GM12878 (cell line): Measurements from ENCODE around the gene ATP5F1D. TPM values are rescaled to one million over a fixed set of nuclear protein-coding genes. Genes with fewer than 3 reads are reported as not detected.

Experiments
- ATAC-seq: fragments of 200-7000 bp; cut with Tn5 transposase; 3 replicates; pipeline ENCODE4 v1.9.1; 2020; ENCODE audit warnings: mild to moderate bottlenecking, moderate library complexity
- BruUV-seq: library from RNA; stranded (reverse); fragments of 400-500 nt; replicated peaks from 2 replicates; lab custom pipeline; 2021; lab: Mats Ljungman, UMichigan
- CTCF ChIA-PET: fragments of 300-600 bp; sonication (Branson Sonifier 250); formaldehyde crosslinking; extraction: SDS; loops from one replicate; lab custom pipeline; 2021; ENCODE audit warnings: inconsistent platforms; lab: Yijun Ruan, JAX
- POLR2A ChIA-PET: fragments of 350-600 bp; formaldehyde crosslinking; extraction: SDS; loops from one replicate; lab custom pipeline; 2021; ENCODE audit warnings: inconsistent platforms; lab: Charles Lee
- RAD21 ChIA-PET: fragments of 300-600 bp; sonication (Branson Sonifier 250); formaldehyde crosslinking; loops from one replicate; lab custom pipeline; 2023; ENCODE audit warnings: antibody characterized with exemption; ENCODE audit not compliant: unreplicated experiment; lab: Charles Lee
- SMC1A ChIA-PET: fragments of 300-600 bp; sonication (Branson Sonifier 250); formaldehyde crosslinking; loops from one replicate; lab custom pipeline; 2023; ENCODE audit not compliant: unreplicated experiment, uncharacterized antibody; lab: Charles Lee
- DNase-seq: peaks from one replicate; pipeline ENCODE4 v3.0.0-alpha.2; 2011; ENCODE audit warnings: low read depth, low spot score
- FAIRE-seq: peaks from 3 replicates; lab custom pipeline; 2011; peaks lifted over from hg19 to GRCh38; lab: Jason Lieb, UNC
- H2AFZ ChIP-seq: 2 replicates; pipeline ENCODE4 v1.6.0; 2011; ENCODE audit warnings: low read depth, low read length, control low read depth; ENCODE audit not compliant: control insufficient read depth
- H3K27ac ChIP-seq: 2 replicates; pipeline ENCODE4 v1.5.1; 2011; ENCODE audit warnings: control low read depth; ENCODE audit not compliant: control insufficient read depth, insufficient read depth
- H3K27me3 ChIP-seq, 2 experiments: replicated peaks in 1 of 2; 2 replicates each; pipeline versions ENCODE4 v1.6.0 to v1.6.1; 2011; ENCODE audit warnings: low read length in 1 of 2; ENCODE audit not compliant: control insufficient read depth in 2 of 2, insufficient read depth in 2 of 2
- H3K36me3 ChIP-seq, 2 experiments: 2 replicates each; pipeline ENCODE4 v1.5.1; 2011; ENCODE audit warnings: low read length in 1 of 2; ENCODE audit not compliant: control insufficient read depth in 2 of 2, insufficient read depth in 2 of 2
- H3K4me1 ChIP-seq: 2 replicates; pipeline ENCODE4 v1.6.1; 2011; ENCODE audit warnings: mild to moderate bottlenecking, low read length, moderate library complexity, mixed read lengths; ENCODE audit not compliant: control insufficient read depth, insufficient read depth
- H3K4me2 ChIP-seq: 2 replicates; pipeline ENCODE4 v1.6.0; 2011; ENCODE audit warnings: control low read depth; ENCODE audit not compliant: control insufficient read depth, insufficient read depth
- H3K4me3 ChIP-seq: fragments of 200-600 bp; sonication (generic); 2 replicates; pipeline ENCODE4 v1.5.1; 2016
- H3K79me2 ChIP-seq: 2 replicates; pipeline ENCODE4 v1.6.0; 2011; ENCODE audit warnings: low read length; ENCODE audit not compliant: control insufficient read depth, insufficient read depth
- H3K9ac ChIP-seq: 2 replicates; pipeline ENCODE4 v1.8.0; 2011; ENCODE audit warnings: low read length, control low read depth, mixed read lengths; ENCODE audit not compliant: control insufficient read depth, insufficient read depth
- H3K9me3 ChIP-seq: replicated peaks from 3 replicates; pipeline ENCODE4 v1.5.1; 2011; ENCODE audit warnings: mild to moderate bottlenecking, low read length; ENCODE audit not compliant: control insufficient read depth, insufficient read depth
- H4K20me1 ChIP-seq: 2 replicates; pipeline ENCODE4 v1.6.0; 2011; ENCODE audit not compliant: control insufficient read depth, insufficient read depth
- ASH2L ChIP-seq: fragments of 300-600, 200-600 bp; sonication (generic); IDR thresholded peaks from 2 replicates; pipeline ENCODE4 v1.6.1; 2017; ENCODE audit warnings: low read depth, mild to moderate bottlenecking, borderline replicate concordance
- ATF7 ChIP-seq: fragments of 450-650 bp; IDR thresholded peaks from 2 replicates; pipeline ENCODE4 v1.6.1; 2016; ENCODE audit warnings: low read depth, mild to moderate bottlenecking
- BRCA1 ChIP-seq: IDR thresholded peaks from 2 replicates; pipeline ENCODE4 v1.6.1; 2011; ENCODE audit warnings: low read depth, low read length, improper control_type of control experiment
- MLLT1 ChIP-seq: fragments of 450-650 bp; IDR thresholded peaks from 2 replicates; pipeline ENCODE4 v1.6.1; 2016; ENCODE audit warnings: mild to moderate bottlenecking
- MTA2 ChIP-seq: fragments of 450-650 bp; IDR thresholded peaks from 2 replicates; pipeline ENCODE4 v1.6.1; 2016; ENCODE audit warnings: low read depth, mild to moderate bottlenecking, moderate library complexity
- MYB ChIP-seq: fragments of 150-350 bp; IDR thresholded peaks from 2 replicates; pipeline ENCODE4 v1.6.1; 2014; ENCODE audit warnings: mild to moderate bottlenecking, low read depth, low read length, borderline replicate concordance
- NFXL1 ChIP-seq: fragments of 450-650 bp; IDR thresholded peaks from 2 replicates; pipeline ENCODE4 v1.6.1; 2017; ENCODE audit warnings: antibody characterized with exemption, mild to moderate bottlenecking, borderline replicate concordance
- NRF1 ChIP-seq: conservative IDR thresholded peaks from 2 replicates; pipeline ENCODE4 v1.6.1; 2011; ENCODE audit warnings: mild to moderate bottlenecking, low read depth, low read length, improper control_type of control experiment
- PAX8 ChIP-seq: fragments of 450-650 bp; IDR thresholded peaks from 2 replicates; pipeline ENCODE4 v1.6.1; 2017; ENCODE audit warnings: mild to moderate bottlenecking, moderate library complexity
- RAD51 ChIP-seq: fragments of 450-650 bp; IDR thresholded peaks from 2 replicates; pipeline ENCODE4 v1.6.1; 2016; ENCODE audit warnings: moderate library complexity, mild to moderate bottlenecking, inconsistent platforms
- SIN3A ChIP-seq: IDR thresholded peaks from 2 replicates; pipeline ENCODE4 v1.6.1; 2012; ENCODE audit warnings: low read depth, low read length, improper control_type of control experiment
- SP1 ChIP-seq: IDR thresholded peaks from one replicate; pipeline ENCODE4 v1.6.1; 2011; ENCODE audit warnings: low read depth, low read length
- SPI1 ChIP-seq: IDR thresholded peaks from 2 replicates; pipeline ENCODE4 v1.6.1; 2011; ENCODE audit warnings: low read depth, mild to moderate bottlenecking, low read length, moderate library complexity, borderline replicate concordance; ENCODE audit not compliant: insufficient read depth
- SREBF1 ChIP-seq: IDR thresholded peaks from 2 replicates; pipeline ENCODE4 v1.6.1; 2012; ENCODE audit warnings: mild to moderate bottlenecking, low read length
- STAT1 ChIP-seq: fragments of 450-650 bp; conservative IDR thresholded peaks from 2 replicates; pipeline ENCODE4 v1.6.1; 2014; ENCODE audit warnings: antibody characterized with exemption, mild to moderate bottlenecking
- TBL1XR1 ChIP-seq: IDR thresholded peaks from 2 replicates; pipeline ENCODE4 v1.6.1; 2012; ENCODE audit warnings: low read depth, low read length, improper control_type of control experiment
- ZNF217 ChIP-seq: fragments of 450-650 bp; IDR thresholded peaks from 2 replicates; pipeline ENCODE4 v1.6.1; 2017; ENCODE audit warnings: antibody characterized with exemption, mild to moderate bottlenecking
- WGBS: methylation state at CpG from one replicate; pipeline ENCODE4 v1.1.6; 2016; ENCODE audit warnings: low lambda C conversion rate; ENCODE audit not compliant: insufficient replicate concordance, insufficient coverage; ENCODE audit errors: missing lambda C conversion rate; 5-methylcytosine and 5-hydroxymethylcytosine counted together
- in situ Hi-C: fragments of 300-500 bp; cut with MboI; formaldehyde crosslinking; loops from 9 replicates; pipeline ENCODE4 v1.14.3; 2018; ENCODE audit warnings: mixed read lengths
- intact Hi-C: fragments of 100-400 bp; cut with micrococcal nuclease; formaldehyde crosslinking; loops from one replicate; pipeline ENCODE4 v1.14.2; 2022; ENCODE audit not compliant: unreplicated experiment
- polyA plus RNA-seq, 11 experiments: library from polyadenylated mRNA; depleted of rRNA in 4 of 11; unstranded in 6 of 11; stranded (reverse) in 5 of 11; fragments of >200 nt; fragmentation: Nextera tagmentation in 4 of 11; fragmentation: Illumina TruSeq in 1 of 11; extraction: Ambion mirVana in 4 of 11; extraction: Trizol in 1 of 11; gene quantifications; 1 replicate in 1 of 11; 2 replicates in 10 of 11; pipeline versions ENCODE4 v1.2.1 to v1.2.3, GENCODE V29; 2011 to 2016; ENCODE audit warnings: inconsistent platforms in 2 of 11, missing spikeins in 2 of 11, low read depth in 1 of 11
- total RNA-seq, 4 experiments: library from RNA; depleted of rRNA in 3 of 4; stranded (reverse); fragments of >200 nt in 3 of 4; fragmentation: Illumina TruSeq in 1 of 4; extraction: Trizol in 1 of 4; gene quantifications; 2 replicates each; pipeline versions ENCODE4 v1.2.1 to v1.2.3, GENCODE V29; 2013 to 2021
- TF ChIP-seq, protein P1 (sequence below): IDR thresholded peaks from 2 replicates; pipeline ENCODE4 v1.6.1; 2011; ENCODE audit warnings: low read depth, low read length, improper control_type of control experiment, borderline replicate concordance
- TF ChIP-seq, protein P2 (sequence below): fragments of 450-650 bp; IDR thresholded peaks from 2 replicates; pipeline ENCODE4 v1.6.1; 2018; ENCODE audit warnings: borderline replicate concordance, mild to moderate bottlenecking; ENCODE audit not compliant: partially characterized antibody

The ATP5F1D gene
- total and polyA plus RNA-seq, 10 of the 15 experiments (the other 5 are each of a cell fraction or from before 2014, with no cell fraction given) = 7.2 to 357 (median 49.5) TPM

GRCh38 chr19:1268226-1269064, 26.9 kb downstream of the ATP5F1D start:
- H2AFZ ChIP-seq = no peak overlapping the region; the same call in 1 of the 2 replicates
- ChIA-PET RAD21 (interaction anchor here (0.5 to 5.1 kb wide), 11 partner anchors 8 to 211 kb away, joined by 3 to 336 read pairs (median 6); partner anchors contain the start of gene ATP5F1D), SMC1A (interaction anchor here (0.6 to 7.3 kb wide), 3 partner anchors 12 to 96 kb away, joined by 3 to 172 read pairs (median 3); partner anchors contain the start of gene ATP5F1D), CTCF (interaction anchor here (0.6 to 7.2 kb wide), 5 partner anchors 12 to 229 kb away, joined by 3 to 363 read pairs (median 3); partner anchors contain the start of genes ABCA7 and ATP5F1D), POLR2A (interaction anchor here (0.5 to 8.7 kb wide), 20 partner anchors 8 to 405 kb away, joined by 3 to 184 read pairs (median 4); partner anchors contain the start of genes ARHGAP45, ATP5F1D and SBNO2)
- FAIRE-seq = no peak
- no peaks in the 10 kb centered on the region for H3K27me3 ChIP-seq
- peaks cover 19 to 22% of the 10 kb centered on the region in 2 experiments for H3K36me3 ChIP-seq
- H3K4me1 ChIP-seq = peaks cover 52% of the 10 kb centered on the region
- no peaks in the 10 kb centered on the region for H3K9me3 ChIP-seq
- no peak overlapping the region for H3K4me3 ChIP-seq
- in situ Hi-C loops = loop anchor here (10.0 kb wide), 1 partner anchor 816 kb away; no protein-coding TSS in a partner anchor
- WGBS = 38% methylated on average over 32 of the region's 40 CpGs
- DNase-seq = no peak
- no peak overlapping the region for H3K9ac ChIP-seq
- H3K27ac ChIP-seq = no peak overlapping the region
- H4K20me1 ChIP-seq = no peaks in the 10 kb centered on the region; the same call in 1 of the 2 replicates
- H3K4me2 ChIP-seq = peak overlapping the region; percentile 46; the same call in 1 of the 2 replicates
- ATAC-seq = no peak
- no TSS peak for BruUV-seq
- intact Hi-C loops = loop anchor here (1.0 kb wide), 1 partner anchor 8 kb away; no protein-coding TSS in a partner anchor
- H3K79me2 ChIP-seq = peaks cover 40% of the 10 kb centered on the region
- TF ChIP-seq, protein P1, sequence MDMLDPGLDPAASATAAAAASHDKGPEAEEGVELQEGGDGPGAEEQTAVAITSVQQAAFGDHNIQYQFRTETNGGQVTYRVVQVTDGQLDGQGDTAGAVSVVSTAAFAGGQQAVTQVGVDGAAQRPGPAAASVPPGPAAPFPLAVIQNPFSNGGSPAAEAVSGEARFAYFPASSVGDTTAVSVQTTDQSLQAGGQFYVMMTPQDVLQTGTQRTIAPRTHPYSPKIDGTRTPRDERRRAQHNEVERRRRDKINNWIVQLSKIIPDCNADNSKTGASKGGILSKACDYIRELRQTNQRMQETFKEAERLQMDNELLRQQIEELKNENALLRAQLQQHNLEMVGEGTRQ = no peak
- no peak for TF ChIP-seq ATF7
- TF ChIP-seq MYB = no peak
- TF ChIP-seq NRF1 = no peak
- TF ChIP-seq MLLT1 = 0 out of 2 replicates have a peak, but pooled peaks have one; percentile 33
- TF ChIP-seq ZNF217 = no peak
- TF ChIP-seq SIN3A = 0 out of 2 replicates have a peak, but pooled peaks have one; percentile 58
- TF ChIP-seq, protein P2, sequence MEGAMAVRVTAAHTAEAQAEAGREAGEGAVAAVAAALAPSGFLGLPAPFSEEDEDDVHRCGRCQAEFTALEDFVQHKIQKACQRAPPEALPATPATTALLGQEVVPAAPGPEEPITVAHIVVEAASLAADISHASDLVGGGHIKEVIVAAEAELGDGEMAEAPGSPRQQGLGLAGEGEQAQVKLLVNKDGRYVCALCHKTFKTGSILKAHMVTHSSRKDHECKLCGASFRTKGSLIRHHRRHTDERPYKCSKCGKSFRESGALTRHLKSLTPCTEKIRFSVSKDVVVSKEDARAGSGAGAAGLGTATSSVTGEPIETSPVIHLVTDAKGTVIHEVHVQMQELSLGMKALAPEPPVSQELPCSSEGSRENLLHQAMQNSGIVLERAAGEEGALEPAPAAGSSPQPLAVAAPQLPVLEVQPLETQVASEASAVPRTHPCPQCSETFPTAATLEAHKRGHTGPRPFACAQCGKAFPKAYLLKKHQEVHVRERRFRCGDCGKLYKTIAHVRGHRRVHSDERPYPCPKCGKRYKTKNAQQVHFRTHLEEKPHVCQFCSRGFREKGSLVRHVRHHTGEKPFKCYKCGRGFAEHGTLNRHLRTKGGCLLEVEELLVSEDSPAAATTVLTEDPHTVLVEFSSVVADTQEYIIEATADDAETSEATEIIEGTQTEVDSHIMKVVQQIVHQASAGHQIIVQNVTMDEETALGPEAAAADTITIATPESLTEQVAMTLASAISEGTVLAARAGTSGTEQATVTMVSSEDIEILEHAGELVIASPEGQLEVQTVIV = no peak
- no peak for TF ChIP-seq PAX8
- 0 out of 2 replicates have a peak, but pooled peaks have one; percentile 11 for TF ChIP-seq MTA2
- no peak for TF ChIP-seq STAT1
- no peak for TF ChIP-seq NFXL1
- TF ChIP-seq RAD51 = no peak
- TF ChIP-seq BRCA1 = no peak
- TF ChIP-seq TBL1XR1 = peak; percentile 3; the same call in 1 of the 2 replicates
- no peak for TF ChIP-seq SPI1
- TF ChIP-seq SREBF1 = no peak
- TF ChIP-seq SP1 = no peak
- TF ChIP-seq ASH2L = no peak
